T-helper 2 cell (primary cell): Measurements from ENCODE around the gene GUCY1A2.
"Not testable (repeated sequence)": the region's sequence is repeated elsewhere in the genome, so short reads cannot be mapped to it uniquely, and the experiment has no call there.

Experiments
- DNase-seq, 5 experiments: peaks; one replicate each; pipeline versions ENCODE4 v3.0.0 to v3.0.0-alpha.2; 2012 to 2022

The GUCY1A2 gene

GRCh38 chr11:106939157-106939556 lies 79.1 kb downstream of the GUCY1A2 start:
- DNase-seq = no peak

GRCh38 chr11:106937111-106937510 lies 81.2 kb downstream of the GUCY1A2 start:
- no peak for DNase-seq

GRCh38 chr11:106925245-106925644 lies 93.0 kb downstream of the GUCY1A2 start:
- no peak for DNase-seq

GRCh38 chr11:106920899-106921509 lies 97.3 kb downstream of the GUCY1A2 start:
- DNase-seq = no peak

GRCh38 chr11:106917973-106918372 lies 100.3 kb downstream of the GUCY1A2 start:
- no peak for DNase-seq

- DNase-seq = no peak
These were observed 103.9 kb downstream of the GUCY1A2 start for GRCh38 chr11:106914409-106914808.

GRCh38 chr11:106913141-106913540 lies 105.1 kb downstream of the GUCY1A2 start:
- DNase-seq = no peak

- DNase-seq = no peak
These were observed 113.5 kb downstream of the GUCY1A2 start for GRCh38 chr11:106904826-106905225.

- DNase-seq = no peak
These were observed 128.6 kb downstream of the GUCY1A2 start for GRCh38 chr11:106889718-106890117.

GRCh38 chr11:106888386-106888785 lies 129.9 kb downstream of the GUCY1A2 start:
- no peak for DNase-seq

- not testable (repeated sequence) for DNase-seq
These were observed 134.6 kb downstream of the GUCY1A2 start for GRCh38 chr11:106883693-106884092.

GRCh38 chr11:106879832-106880546 lies 138.3 kb downstream of the GUCY1A2 start:
- DNase-seq = no peak

GRCh38 chr11:106879029-106879428 lies 139.2 kb downstream of the GUCY1A2 start:
- DNase-seq = no peak

GRCh38 chr11:106875013-106875412 lies 143.3 kb downstream of the GUCY1A2 start:
- DNase-seq = no peak

GRCh38 chr11:106872246-106872645 lies 146.0 kb downstream of the GUCY1A2 start:
- DNase-seq = no peak

- no peak for DNase-seq
These were observed 160.1 kb downstream of the GUCY1A2 start for GRCh38 chr11:106858200-106858599.

GRCh38 chr11:106856566-106856965 lies 161.7 kb downstream of the GUCY1A2 start:
- no peak for DNase-seq

- no peak for DNase-seq
These were observed 163.8 kb downstream of the GUCY1A2 start for GRCh38 chr11:106854429-106854828.

- DNase-seq = no peak
These were observed 164.3 kb downstream of the GUCY1A2 start for GRCh38 chr11:106853850-106854401.

- DNase-seq = no peak
These were observed 165.5 kb downstream of the GUCY1A2 start for GRCh38 chr11:106852779-106853178.

GRCh38 chr11:106848526-106848925 lies 169.8 kb downstream of the GUCY1A2 start:
- no peak for DNase-seq

- no peak for DNase-seq
These were observed 176.1 kb downstream of the GUCY1A2 start for GRCh38 chr11:106842134-106842533.

- DNase-seq = no peak
These were observed 177.3 kb downstream of the GUCY1A2 start for GRCh38 chr11:106840947-106841346.

- no peak for DNase-seq
These were observed 178.1 kb downstream of the GUCY1A2 start for GRCh38 chr11:106840146-106840545.
